ENCODE data around the gene HCRTR2.

DNA sequence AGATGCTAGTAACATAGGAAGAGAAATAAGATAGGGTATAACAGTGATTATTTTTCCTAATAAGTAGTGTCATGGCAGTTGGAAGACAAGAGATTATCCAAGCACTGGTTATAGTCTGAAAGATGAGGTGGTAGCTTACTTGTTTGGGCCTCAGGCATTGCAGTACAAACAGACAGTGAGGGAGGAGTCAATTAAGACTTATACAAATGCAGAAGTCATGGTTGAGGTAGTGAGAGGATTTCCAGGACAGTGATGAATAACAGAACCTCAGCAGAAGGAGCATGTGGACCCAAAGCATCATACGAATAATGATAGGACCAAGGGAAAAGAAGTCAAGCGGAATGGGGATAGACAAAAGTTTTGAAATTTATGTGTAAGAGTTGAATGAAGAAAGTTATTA is 53.5 kb downstream of the HCRTR2 start:
- TF ChIP-seq, protein P1, sequence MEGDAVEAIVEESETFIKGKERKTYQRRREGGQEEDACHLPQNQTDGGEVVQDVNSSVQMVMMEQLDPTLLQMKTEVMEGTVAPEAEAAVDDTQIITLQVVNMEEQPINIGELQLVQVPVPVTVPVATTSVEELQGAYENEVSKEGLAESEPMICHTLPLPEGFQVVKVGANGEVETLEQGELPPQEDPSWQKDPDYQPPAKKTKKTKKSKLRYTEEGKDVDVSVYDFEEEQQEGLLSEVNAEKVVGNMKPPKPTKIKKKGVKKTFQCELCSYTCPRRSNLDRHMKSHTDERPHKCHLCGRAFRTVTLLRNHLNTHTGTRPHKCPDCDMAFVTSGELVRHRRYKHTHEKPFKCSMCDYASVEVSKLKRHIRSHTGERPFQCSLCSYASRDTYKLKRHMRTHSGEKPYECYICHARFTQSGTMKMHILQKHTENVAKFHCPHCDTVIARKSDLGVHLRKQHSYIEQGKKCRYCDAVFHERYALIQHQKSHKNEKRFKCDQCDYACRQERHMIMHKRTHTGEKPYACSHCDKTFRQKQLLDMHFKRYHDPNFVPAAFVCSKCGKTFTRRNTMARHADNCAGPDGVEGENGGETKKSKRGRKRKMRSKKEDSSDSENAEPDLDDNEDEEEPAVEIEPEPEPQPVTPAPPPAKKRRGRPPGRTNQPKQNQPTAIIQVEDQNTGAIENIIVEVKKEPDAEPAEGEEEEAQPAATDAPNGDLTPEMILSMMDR (IDR thresholded peaks at IDR 0.05), result no peak
- TF ChIP-seq POLR2A (IDR thresholded peaks at IDR 0.05) (no peak), EP300 (IDR thresholded peaks at IDR 0.05; ENCODE audit: low read depth) (no peak)

Measured in transverse colon (tissue), 3 donors.